ENCODE measurements around the gene PDE6B.
"Not testable (repeated sequence)": the region's sequence is repeated elsewhere in the genome, so short reads cannot be mapped to it uniquely, and the experiment has no call there.

The PDE6B gene

GRCh38 chr4:635066-635835 lies 9.9 kb downstream of the PDE6B start:
- DNase-seq (ENCODE audit: low read depth in 1 of 2, low spot score in 1 of 2) = not testable (repeated sequence)

- DNase-seq (ENCODE audit: low read depth in 1 of 2, low spot score in 1 of 2) = no peak
Measured at GRCh38 chr4:635851-636627, 10.7 kb downstream of the PDE6B start.

- DNase-seq (ENCODE audit: low read depth in 1 of 2, low spot score in 1 of 2) = no peak
Measured at GRCh38 chr4:636628-637159, 11.3 kb downstream of the PDE6B start.

GRCh38 chr4:637536-638280 lies 12.3 kb downstream of the PDE6B start:
- no peak for DNase-seq (ENCODE audit: low read depth in 1 of 2, low spot score in 1 of 2)

- not testable (repeated sequence) for DNase-seq (ENCODE audit: low read depth in 1 of 2, low spot score in 1 of 2)
Measured at GRCh38 chr4:642366-642765, 17.0 kb downstream of the PDE6B start.

GRCh38 chr4:646460-646859 lies 21.1 kb downstream of the PDE6B start:
- no peak for DNase-seq (ENCODE audit: low read depth in 1 of 2, low spot score in 1 of 2)

GRCh38 chr4:647481-647880 lies 22.1 kb downstream of the PDE6B start:
- DNase-seq (ENCODE audit: low read depth in 1 of 2, low spot score in 1 of 2) = no peak

GRCh38 chr4:648579-649292 lies 23.4 kb downstream of the PDE6B start:
- no peak for DNase-seq (ENCODE audit: low read depth in 1 of 2, low spot score in 1 of 2)

GRCh38 chr4:649293-649625 lies 23.9 kb downstream of the PDE6B start:
- no peak for DNase-seq (ENCODE audit: low read depth in 1 of 2, low spot score in 1 of 2)

GRCh38 chr4:649751-650310 lies 24.5 kb downstream of the PDE6B start:
- no peak for DNase-seq (ENCODE audit: low read depth in 1 of 2, low spot score in 1 of 2)

GRCh38 chr4:650461-650860 lies 25.1 kb downstream of the PDE6B start:
- DNase-seq (ENCODE audit: low read depth in 1 of 2, low spot score in 1 of 2) = no peak

GRCh38 chr4:650951-651883 lies 25.8 kb downstream of the PDE6B start:
- DNase-seq (ENCODE audit: low read depth in 1 of 2, low spot score in 1 of 2) = no peak

GRCh38 chr4:651884-652642 lies 26.7 kb downstream of the PDE6B start:
- no peak for DNase-seq (ENCODE audit: low read depth in 1 of 2, low spot score in 1 of 2)

- no peak for DNase-seq (ENCODE audit: low read depth in 1 of 2, low spot score in 1 of 2)
Measured at GRCh38 chr4:653080-653821, 27.9 kb downstream of the PDE6B start.

- no peak for DNase-seq (ENCODE audit: low read depth in 1 of 2, low spot score in 1 of 2)
Measured at GRCh38 chr4:653831-654502, 28.6 kb downstream of the PDE6B start.

GRCh38 chr4:654503-654845 lies 29.1 kb downstream of the PDE6B start:
- no peak for DNase-seq (ENCODE audit: low read depth in 1 of 2, low spot score in 1 of 2)

GRCh38 chr4:654871-655463 lies 29.6 kb downstream of the PDE6B start:
- DNase-seq (ENCODE audit: low read depth in 1 of 2, low spot score in 1 of 2) = no peak
